Right ventricle myocardium inferior (tissue), 1 donor: ENCODE results near the gene HTR5A. TPM values are rescaled to one million over a fixed set of nuclear protein-coding genes. Genes with fewer than 3 reads are reported as not detected.

ENCODE experiments used
- ATAC-seq: fragments of 200-7000 bp; cut with Tn5 transposase; one replicate; pipeline ENCODE4 v1.9.1; 2020; ENCODE audit warnings: mild to moderate bottlenecking, moderate library complexity
- DNase-seq: peaks from one replicate; pipeline ENCODE4 v3.0.0; 2021; ENCODE audit errors: missing footprints
- intact Hi-C: fragments of 100-400 bp; cut with DNase I; formaldehyde crosslinking; loops from one replicate; pipeline ENCODE4 v1.11.0; 2022
- total RNA-seq: library from RNA; stranded (reverse); fragmentation: NEBNext Ultra II Directional; extraction: Animal tissue kit (Norgen Biotek cat#: 25700); gene quantifications from one replicate; pipeline ENCODE4 v1.2.1, GENCODE V29; 2021
- donor health status: DM: no; HTN: yes; CAD: no; lungs with severe emphysema.

Gene HTR5A
- total RNA-seq, 1 donor from 2014 or later: not detected

GRCh38 chr7:155130493-155130892 lies 60.4 kb downstream of the HTR5A start:
- intact Hi-C loops: no loop called here
- no peak for ATAC-seq

GRCh38 chr7:155131090-155131489 lies 61.0 kb downstream of the HTR5A start:
- DNase-seq (no peak), ATAC-seq (no peak)
- intact Hi-C loops: no loop called here

More at GRCh38 chr7:155130493-155130892, 60.4 kb downstream of the HTR5A start:
- no peak for DNase-seq

GRCh38 chr7:155132431-155132830 lies 62.3 kb downstream of the HTR5A start:
- ATAC-seq: no peak
- intact Hi-C loops: no loop called here
- DNase-seq: no peak

- no peak for DNase-seq
- intact Hi-C loops: no loop called here
- no peak for ATAC-seq
These were observed 66.6 kb downstream of the HTR5A start for GRCh38 chr7:155136619-155137243.

Other genes starting within 250 kb of the HTR5A start
- gene PAXIP1, start 67.2 kb upstream of the HTR5A start, total RNA-seq: 6.3 TPM
- 9.4 TPM for gene INSIG1, start 227.6 kb downstream of the HTR5A start, total RNA-seq